Lung (tissue), 12 donors: ENCODE data around the gene FOXP1. TPM values are rescaled to one million over a fixed set of nuclear protein-coding genes. Genes with fewer than 3 reads are reported as not detected.

ENCODE experiments used
- ATAC-seq: fragments of 200-7000 bp; cut with Tn5 transposase; one replicate; pipeline ENCODE4 v1.9.1; 2020; ENCODE audit warnings: moderate number of reproducible peaks; ENCODE audit not compliant: insufficient read depth, low FRiP score
- DNase-seq, 3 donors: peaks; one replicate each; pipeline ENCODE4 v3.0.0-alpha.2; 2013 to 2017
- H3K27ac ChIP-seq, 2 donors: one replicate each; pipeline ENCODE4 v1.5.1; 2013; ENCODE audit warnings: mild to moderate bottlenecking in 2 of 2, moderate library complexity in 2 of 2, control low read depth in 1 of 2, inconsistent platforms in 1 of 2, low read depth in 1 of 2, low read length in 1 of 2
- H3K27me3 ChIP-seq, 3 donors: one replicate each; pipeline ENCODE4 v1.5.1; 2013; ENCODE audit warnings: low read length in 2 of 3; ENCODE audit not compliant: control insufficient read depth in 3 of 3, insufficient read depth in 3 of 3
- H3K36me3 ChIP-seq, 4 donors: one replicate each; pipeline ENCODE4 v1.5.1; 2013; ENCODE audit warnings: low read length in 4 of 4, mild to moderate bottlenecking in 1 of 4, moderate library complexity in 1 of 4; ENCODE audit not compliant: control insufficient read depth in 4 of 4, insufficient read depth in 4 of 4
- H3K4me1 ChIP-seq, 5 donors: one replicate each; pipeline ENCODE4 v1.5.1; 2013; ENCODE audit warnings: low read length in 5 of 5, mild to moderate bottlenecking in 2 of 5, moderate library complexity in 1 of 5; ENCODE audit not compliant: control insufficient read depth in 5 of 5, insufficient read depth in 5 of 5
- H3K4me3 ChIP-seq: one replicate; pipeline ENCODE4 v1.5.1; 2013; ENCODE audit warnings: mild to moderate bottlenecking, control low read depth, moderate library complexity
- H3K9ac ChIP-seq, 2 donors: one replicate each; pipeline ENCODE4 v1.5.1; 2013; ENCODE audit warnings: low read length in 2 of 2, control low read depth in 1 of 2; ENCODE audit not compliant: insufficient read depth in 1 of 2
- H3K9me3 ChIP-seq, 4 donors: one replicate each; pipeline ENCODE4 v1.5.1; 2013; ENCODE audit warnings: low read length in 3 of 4, mild to moderate bottlenecking in 1 of 4, moderate library complexity in 1 of 4; ENCODE audit not compliant: control insufficient read depth in 4 of 4, insufficient read depth in 3 of 4
- WGBS, 2 donors: extraction: QIAGEN DNeasy Blood & Tissue Kit; methylation state at CpG; one replicate each; pipeline ENCODE4 v1.1.7; 2013; 5-methylcytosine and 5-hydroxymethylcytosine counted together
- polyA plus RNA-seq, 2 donors: library from polyadenylated mRNA; stranded (reverse); fragments of 200-250 nt; gene quantifications; one replicate each; pipeline ENCODE4 v1.2.1, GENCODE V29; 2013
- total RNA-seq, 2 donors: library from RNA; depleted of rRNA in 1 of 2; stranded (reverse); fragments of >200 nt in 1 of 2; gene quantifications; one replicate each; pipeline ENCODE4 v1.2.1, GENCODE V29; 2014 to 2021
- TF ChIP-seq, protein P1 (sequence below): IDR thresholded peaks from 2 replicates; pipeline ENCODE4 v1.5.1; 2012; ENCODE audit warnings: mild to moderate bottlenecking; ENCODE audit errors: control extremely low read depth, extremely low read depth
- donor health status: control.
- donor health status: control.
- donor health status: Bipolar disorder and iron deficiency.
- donor health status: healthy.
- donor health status: DM: yes; HTN: yes; CAD: no.

The FOXP1 gene
- total and polyA plus RNA-seq, 4 donors: 13.8 to 287 (median 73.9) TPM

DNA sequence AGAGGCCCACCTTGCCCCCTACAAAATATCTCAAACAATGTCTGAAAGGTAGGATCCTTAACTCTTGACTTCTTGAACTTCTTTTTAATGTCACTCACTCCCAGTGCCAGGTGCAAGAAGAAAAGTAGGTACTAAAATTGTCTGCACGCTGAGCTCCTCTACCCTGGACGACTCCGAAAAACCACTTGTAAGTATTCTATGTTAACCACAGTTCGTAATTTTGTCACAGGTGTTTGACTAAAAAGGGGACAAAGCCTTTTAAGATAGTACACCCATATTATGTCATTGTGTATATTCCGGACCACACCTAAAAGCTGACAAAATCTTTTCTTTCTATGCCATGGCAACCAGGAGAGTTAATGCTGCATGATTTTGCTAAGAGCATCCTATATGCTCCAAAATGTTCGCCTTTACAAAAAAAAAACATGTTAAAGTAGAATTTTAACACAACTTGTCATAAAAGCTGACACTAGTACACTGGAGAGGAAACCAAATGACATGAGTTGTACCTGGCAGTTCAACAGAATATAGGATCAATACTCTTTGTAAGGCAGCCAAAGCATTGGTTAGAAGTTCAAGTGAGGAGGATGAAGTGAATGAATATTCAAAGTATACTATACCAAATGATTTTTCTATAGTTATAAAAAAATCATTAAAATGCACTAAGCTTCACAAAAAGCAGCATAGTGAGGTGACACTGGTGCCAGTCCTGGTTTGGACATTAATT, 210.5 kb downstream of the FOXP1 start:
- Histone ChIP-seq H3K27ac (no peak overlapping the region), H3K4me1 (peaks cover 0 to 8% (median 2%) of the 10 kb centered on the region in 5 donors), H3K36me3 (no peaks in the 10 kb centered on the region), H3K9ac (no peak overlapping the region), H3K9me3 (no peaks in the 10 kb centered on the region), H3K4me3 (no peak overlapping the region), H3K27me3 (peaks cover 0 to 3% (median 0%) of the 10 kb centered on the region in 3 donors)
- ATAC-seq (no peak), DNase-seq (no peak)
- TF ChIP-seq, protein P1, sequence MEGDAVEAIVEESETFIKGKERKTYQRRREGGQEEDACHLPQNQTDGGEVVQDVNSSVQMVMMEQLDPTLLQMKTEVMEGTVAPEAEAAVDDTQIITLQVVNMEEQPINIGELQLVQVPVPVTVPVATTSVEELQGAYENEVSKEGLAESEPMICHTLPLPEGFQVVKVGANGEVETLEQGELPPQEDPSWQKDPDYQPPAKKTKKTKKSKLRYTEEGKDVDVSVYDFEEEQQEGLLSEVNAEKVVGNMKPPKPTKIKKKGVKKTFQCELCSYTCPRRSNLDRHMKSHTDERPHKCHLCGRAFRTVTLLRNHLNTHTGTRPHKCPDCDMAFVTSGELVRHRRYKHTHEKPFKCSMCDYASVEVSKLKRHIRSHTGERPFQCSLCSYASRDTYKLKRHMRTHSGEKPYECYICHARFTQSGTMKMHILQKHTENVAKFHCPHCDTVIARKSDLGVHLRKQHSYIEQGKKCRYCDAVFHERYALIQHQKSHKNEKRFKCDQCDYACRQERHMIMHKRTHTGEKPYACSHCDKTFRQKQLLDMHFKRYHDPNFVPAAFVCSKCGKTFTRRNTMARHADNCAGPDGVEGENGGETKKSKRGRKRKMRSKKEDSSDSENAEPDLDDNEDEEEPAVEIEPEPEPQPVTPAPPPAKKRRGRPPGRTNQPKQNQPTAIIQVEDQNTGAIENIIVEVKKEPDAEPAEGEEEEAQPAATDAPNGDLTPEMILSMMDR: no peak
- 93 to 94% methylated on average over 6 of the region's 6 CpGs for WGBS, 2 donors

DNA sequence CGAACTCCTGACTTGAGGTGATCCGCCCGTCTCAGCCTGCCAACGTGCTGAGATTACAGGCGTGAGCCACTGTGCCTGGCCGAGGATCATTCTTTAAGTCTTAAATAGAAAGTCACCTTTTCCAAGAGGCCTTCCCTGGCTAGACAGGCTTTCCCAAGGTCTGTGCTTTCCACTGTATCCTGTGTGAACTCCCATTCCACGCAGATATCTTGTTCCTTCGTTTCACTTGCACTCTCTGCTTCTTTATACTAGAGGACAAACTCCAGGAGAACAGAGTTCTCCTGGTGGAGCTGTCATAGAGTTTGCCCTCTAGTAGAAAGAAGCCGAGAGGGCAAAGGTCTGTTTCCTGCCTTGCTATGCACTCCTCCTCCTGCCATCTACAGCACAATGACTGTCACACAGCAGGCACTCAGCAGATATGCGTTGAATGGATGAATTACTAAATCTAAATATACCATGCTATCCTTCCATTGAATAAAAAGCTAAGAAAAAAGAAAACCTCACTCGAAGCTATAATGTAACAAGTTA, 211.2 kb downstream of the FOXP1 start:
- no peak overlapping the region for H3K9ac ChIP-seq
- H3K36me3 ChIP-seq: no peaks in the 10 kb centered on the region
- H3K27me3 ChIP-seq: peaks cover 0 to 3% (median 0%) of the 10 kb centered on the region in 3 donors
- H3K9me3 ChIP-seq: no peaks in the 10 kb centered on the region
- no peak for DNase-seq
- TF ChIP-seq, protein P1: no peak
- WGBS, 2 donors: 94 to 95% methylated on average over 11 of the region's 11 CpGs
- no peak overlapping the region for H3K27ac ChIP-seq
- peaks cover 0 to 8% (median 2%) of the 10 kb centered on the region in 5 donors for H3K4me1 ChIP-seq
- ATAC-seq: no peak
- H3K4me3 ChIP-seq: no peak overlapping the region

DNA sequence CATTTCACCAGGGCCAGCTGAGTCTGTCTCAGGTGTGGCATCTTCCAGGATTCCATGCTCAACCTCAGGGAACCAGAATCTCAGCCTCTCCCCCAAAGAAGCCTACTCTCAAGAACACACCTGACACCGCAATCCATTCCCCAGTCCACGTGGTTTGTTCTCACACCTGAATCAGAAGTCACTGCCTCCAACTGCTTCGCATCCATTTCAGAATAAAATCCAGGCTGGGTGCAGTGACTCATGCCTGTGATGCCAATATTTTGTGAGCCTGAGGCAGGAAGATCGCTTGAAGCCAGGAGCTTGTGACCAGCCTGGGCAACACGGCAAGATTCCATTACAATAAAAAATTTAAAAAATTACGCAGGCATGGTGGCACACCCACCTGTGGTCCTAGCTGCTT, 212.2 kb downstream of the FOXP1 start:
- no peaks in the 10 kb centered on the region for H3K36me3 ChIP-seq
- WGBS, 2 donors: 95 to 97% methylated on average over 6 of the region's 6 CpGs
- TF ChIP-seq, protein P1: no peak
- peaks cover 0 to 12% (median 2%) of the 10 kb centered on the region in 5 donors for H3K4me1 ChIP-seq
- H3K4me3 ChIP-seq: no peak overlapping the region
- peaks cover 0 to 3% (median 0%) of the 10 kb centered on the region in 3 donors for H3K27me3 ChIP-seq
- DNase-seq (no peak), ATAC-seq (no peak)
- H3K9me3 ChIP-seq: no peaks in the 10 kb centered on the region
- no peak overlapping the region for H3K27ac ChIP-seq
- H3K9ac ChIP-seq: no peak overlapping the region
